NK-92 (cell line): ENCODE data around the gene TFR2.

Source experiments
- DNase-seq: peaks from one replicate; lab custom pipeline; 2025; ENCODE audit not compliant: unreplicated experiment; lab: John Stamatoyannopoulos, UW

TFR2 gene

DNA sequence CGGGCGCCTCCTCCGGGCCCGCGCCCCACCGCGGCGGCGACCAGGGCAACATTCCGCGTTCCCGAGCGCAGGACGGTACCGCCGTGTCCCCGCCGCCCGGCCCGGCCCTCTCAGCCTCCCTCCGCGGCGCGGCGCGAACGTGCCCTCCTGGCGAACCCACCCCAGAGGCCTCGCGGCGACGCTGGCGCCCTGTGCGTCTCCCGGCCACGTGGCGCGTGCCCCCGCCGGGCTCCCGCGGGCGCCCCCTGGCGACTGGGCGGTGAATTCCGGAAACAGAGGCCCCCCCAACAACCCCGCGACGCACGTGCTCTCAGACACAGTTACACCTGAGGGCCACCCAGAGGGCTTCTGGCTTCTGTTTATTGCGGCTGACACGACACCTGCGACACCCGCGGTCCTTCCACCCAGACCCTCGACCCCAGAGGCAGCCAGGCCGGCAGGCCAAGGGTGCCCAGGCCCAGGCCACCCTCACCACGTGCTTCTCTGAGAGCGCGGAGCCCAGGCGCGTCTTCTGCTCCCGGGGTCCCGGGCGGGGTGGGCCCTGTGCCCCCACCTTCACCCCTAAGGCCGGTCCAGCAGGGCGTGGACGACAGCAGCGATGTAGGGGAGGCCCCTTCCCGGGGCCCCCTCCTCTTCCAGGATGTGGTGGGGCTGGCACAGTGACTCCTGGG, 67.5 kb downstream of the TFR2 start, which contains the start of gene SAP25:
SAP25 (minus strand) TSS at position 210 of the 671 bp plus-strand sequence; CDS start at position 52, 158 bp downstream.
- DNase-seq, result no peak

- no peak for DNase-seq
Measured at GRCh38 chr7:100572949-100573675, 68.2 kb downstream of the TFR2 start.

- DNase-seq, result no peak
Measured at GRCh38 chr7:100572281-100572948, 68.9 kb downstream of the TFR2 start.

DNA sequence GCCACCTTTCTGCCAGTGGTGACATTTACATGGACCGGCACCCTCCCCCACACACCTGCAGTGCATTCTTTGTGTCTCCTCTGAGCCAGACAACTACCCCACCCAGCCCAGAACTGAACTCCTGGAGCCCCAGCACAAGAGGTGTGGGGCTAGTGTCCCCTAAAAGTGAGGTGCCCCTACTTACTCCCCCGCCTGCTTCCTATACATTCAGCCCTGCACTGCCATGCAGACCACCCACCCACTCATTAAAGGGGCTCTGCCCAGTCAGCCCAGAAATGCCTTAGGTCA, 69.6 kb downstream of the TFR2 start:
- no peak for DNase-seq

GRCh38 chr7:100570954-100571828, 70.2 kb downstream of the TFR2 start:
- DNase-seq, result no peak
